ENCODE data around the gene NIN. TPM values are rescaled to one million over a fixed set of nuclear protein-coding genes. Genes with fewer than 3 reads are reported as not detected.

Gene NIN
- total RNA-seq, 6 experiments from 2014 or later, result 6.4 to 10.9 (median 7.5) TPM

DNA sequence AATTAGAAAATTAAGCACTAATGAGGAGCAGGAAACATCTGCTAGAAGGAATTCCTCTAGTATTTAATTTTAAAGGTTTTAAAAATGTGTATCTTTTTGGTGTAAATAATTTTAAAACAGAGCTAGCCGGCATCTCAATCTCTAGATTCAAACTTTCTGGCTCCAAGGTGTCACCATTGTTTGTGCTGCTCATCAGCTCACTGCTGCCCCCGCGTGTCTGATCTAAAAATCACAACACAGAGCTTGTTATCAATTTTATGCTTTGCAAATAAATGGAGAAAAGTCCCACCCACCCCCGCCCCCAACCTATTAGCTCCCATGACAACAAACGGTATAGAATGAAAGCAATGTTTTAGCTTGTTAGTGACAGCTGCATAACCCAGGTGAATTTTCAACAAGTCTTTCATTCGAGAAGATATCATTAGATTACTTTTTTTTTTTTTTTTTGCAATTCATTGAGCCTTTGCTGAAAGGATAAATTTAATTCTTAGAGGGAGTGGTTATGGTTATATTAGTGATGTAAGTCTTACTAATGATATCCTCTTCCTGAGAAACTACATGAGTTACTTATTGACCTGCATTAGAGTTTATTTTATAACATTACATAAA, 29.6 kb upstream of the NIN start:
- intact Hi-C loops (cut with DNase I), result no loop called here
- peak; percentile 67 to 77 (median 70) for DNase-seq
- Histone ChIP-seq H3K27ac (peak overlapping the region in 1 of 3 donors; percentile 35), H3K4me3 (peak overlapping the region; percentile 28 to 49 (median 42)), H3K36me3 (no peaks in the 10 kb centered on the region), H3K27me3 (no peaks in the 10 kb centered on the region), H3K9me3 (no peaks in the 10 kb centered on the region), H3K4me1 (peaks cover 0 to 6% (median 0%) of the 10 kb centered on the region in 4 donors)
- TF ChIP-seq CTCF (IDR thresholded peaks at IDR 0.05) (peak; percentile 54 to 79 (median 74)), POLR2A (IDR thresholded peaks at IDR 0.05) (no peak)
- WGBS (ENCODE audit: insufficient coverage, low coverage, low lambda C conversion rate, missing lambda C conversion rate), result 4% methylated on average over 6 of the region's 6 CpGs
- ATAC-seq, result peak; percentile 83 to 92 (median 88)

GRCh38 chr14:50859296-50859624, 28.3 kb upstream of the NIN start:
- H3K27me3 ChIP-seq, result no peaks in the 10 kb centered on the region
- H3K9me3 ChIP-seq, result no peaks in the 10 kb centered on the region
- H3K27ac ChIP-seq, result peak overlapping the region in 1 of 3 donors; percentile 35
- no peak for DNase-seq
- WGBS (ENCODE audit: insufficient coverage, low coverage, low lambda C conversion rate, missing lambda C conversion rate), result 14% methylated on average over 1 of the region's 1 CpG
- TF ChIP-seq CTCF (IDR thresholded peaks at IDR 0.05) (no peak), POLR2A (IDR thresholded peaks at IDR 0.05) (no peak)
- H3K4me3 ChIP-seq, result peak overlapping the region in 1 of 3 donors; percentile 28
- intact Hi-C loops (cut with DNase I), result no loop called here
- H3K4me1 ChIP-seq, result peaks cover 0 to 6% (median 0%) of the 10 kb centered on the region in 4 donors
- no peak for ATAC-seq
- H3K36me3 ChIP-seq, result no peaks in the 10 kb centered on the region

GRCh38 chr14:50856660-50857059, 25.7 kb upstream of the NIN start:
- intact Hi-C loops (cut with DNase I), result no loop called here
- no peak overlapping the region for H3K27ac ChIP-seq
- WGBS (ENCODE audit: insufficient coverage, low coverage, low lambda C conversion rate, missing lambda C conversion rate), result 78% methylated on average over 5 of the region's 5 CpGs

GRCh38 chr14:50855558-50855957, 24.6 kb upstream of the NIN start:
- Histone ChIP-seq H3K9me3 (no peaks in the 10 kb centered on the region), H3K27ac (no peak overlapping the region), H3K4me3 (no peak overlapping the region), H3K4me1 (peaks cover 0 to 6% (median 0%) of the 10 kb centered on the region in 4 donors), H3K36me3 (no peaks in the 10 kb centered on the region), H3K27me3 (no peaks in the 10 kb centered on the region)
- TF ChIP-seq POLR2A (IDR thresholded peaks at IDR 0.05) (no peak), CTCF (IDR thresholded peaks at IDR 0.05) (no peak)
- DNase-seq, result no peak
- 82% methylated on average over 1 of the region's 1 CpG for WGBS (ENCODE audit: insufficient coverage, low coverage, low lambda C conversion rate, missing lambda C conversion rate)
- intact Hi-C loops (cut with DNase I), result no loop called here
- no peak for ATAC-seq

More at GRCh38 chr14:50856660-50857059, 25.7 kb upstream of the NIN start:
- H3K9me3 ChIP-seq, result no peaks in the 10 kb centered on the region
- H3K27me3 ChIP-seq, result no peaks in the 10 kb centered on the region
- DNase-seq, result no peak
- no peak for ATAC-seq
- TF ChIP-seq CTCF (IDR thresholded peaks at IDR 0.05) (no peak), POLR2A (IDR thresholded peaks at IDR 0.05) (no peak)
- no peaks in the 10 kb centered on the region for H3K36me3 ChIP-seq
- H3K4me3 ChIP-seq, result no peak overlapping the region
- peaks cover 0 to 6% (median 0%) of the 10 kb centered on the region in 4 donors for H3K4me1 ChIP-seq

All from right lobe of liver (tissue), 6 donors.